Measurements from ENCODE around the gene TAOK1. TPM values are rescaled to one million over a fixed set of nuclear protein-coding genes. Genes with fewer than 3 reads are reported as not detected.

TAOK1 gene
- total and polyA plus RNA-seq, 2 of the 13 experiments (the other 11 are each of a cell fraction or from before 2014, with no cell fraction given): 14.1 to 23.0 TPM

GRCh38 chr17:29526322-29526721 is 136.2 kb downstream of the TAOK1 start (continued):
- TF ChIP-seq ZBTB33 (CRISPR knock-in tag; IDR thresholded peaks at IDR 0.05): 0 out of 2 replicates have a peak, but pooled peaks have one; percentile 20
- TF ChIP-seq MED13 (CRISPR knock-in tag; IDR thresholded peaks at IDR 0.05): no peak
- no peak for TF ChIP-seq FOXP1 (IDR thresholded peaks at IDR 0.05)
- TF ChIP-seq FOXP1 (CRISPR knock-in tag; IDR thresholded peaks at IDR 0.05): no peak
- peak; percentile 39; the same call in 1 of the 2 replicates for TF ChIP-seq FOXP4 (CRISPR knock-in tag; IDR thresholded peaks at IDR 0.05)
- TF ChIP-seq GATAD2A (CRISPR knock-in tag; IDR thresholded peaks at IDR 0.05): 0 out of 2 replicates have a peak, but pooled peaks have one; percentile 30
- no peak for TF ChIP-seq ZNF234 (CRISPR knock-in tag; conservative IDR thresholded peaks at IDR 0.05)

GRCh38 chr17:29533976-29534375 is 143.8 kb downstream of the TAOK1 start:
- H3K9me3 ChIP-seq (ENCODE audit: low read length): no peaks in the 10 kb centered on the region
- H3K27ac ChIP-seq (ENCODE audit: extremely low read length, insufficient read depth, low read length): no peak overlapping the region
- DNase-seq (ENCODE audit: low spot score) (no peak), ATAC-seq (no peak), FAIRE-seq (no peak)
- peaks cover 6% of the 10 kb centered on the region for H3K4me1 ChIP-seq (ENCODE audit: insufficient read depth, low read length)
- ChIA-PET POLR2A (no interaction called here), CTCF (ENCODE audit: low intra/inter-chr PET ratio, low total read pairs) (no interaction called here)
- 96% methylated on average over 8 of the region's 8 CpGs for WGBS (ENCODE audit: low lambda C conversion rate)
- intact Hi-C loops (cut with micrococcal nuclease; ENCODE audit: unreplicated experiment): no loop called here
- peaks cover 5% of the 10 kb centered on the region; the same call in 1 of the 2 replicates for H4K20me1 ChIP-seq (ENCODE audit: insufficient read depth, low read length)
- peaks cover 7 to 44% of the 10 kb centered on the region in 2 experiments for H3K36me3 ChIP-seq (replicated peaks in 1 of 2; ENCODE audit: control insufficient read depth in 1 of 2, insufficient read depth in 2 of 2, low read length in 2 of 2)
- no peak overlapping the region for H3K4me2 ChIP-seq (ENCODE audit: low read depth, low read length)
- in situ Hi-C loops (cut with HindIII; ENCODE audit: extremely low pct_ligation_motif_present, low pct_unique_long_range_greater_than_20kb): no loop called here
- no peak overlapping the region for H3K4me3 ChIP-seq (replicated peaks in 1 of 3; ENCODE audit: insufficient read depth in 1 of 3, low read depth in 2 of 3, low read length in 3 of 3)
- BruUV-seq (replicated peaks): no TSS peak
- H3K9ac ChIP-seq (ENCODE audit: insufficient read depth, low read depth, low read length): no peak overlapping the region
- H3K27me3 ChIP-seq (ENCODE audit: control insufficient read depth in 1 of 2, insufficient read depth in 2 of 2, low read length in 2 of 2): no peaks in the 10 kb centered on the region
- no peak overlapping the region for H2AFZ ChIP-seq (ENCODE audit: low read length)
- TF ChIP-seq TRIM24 (CRISPR knock-in tag; IDR thresholded peaks at IDR 0.05): no peak
- TF ChIP-seq SP5 (CRISPR knock-in tag; IDR thresholded peaks at IDR 0.05; ENCODE audit: borderline replicate concordance, low read depth): no peak
- no peak for TF ChIP-seq ZNF331 (CRISPR knock-in tag; IDR thresholded peaks at IDR 0.05)
- H3K79me2 ChIP-seq (ENCODE audit: insufficient read depth, low read length): no peaks in the 10 kb centered on the region

All from HepG2 (cell line).